GM19025 (cell line): ENCODE measurements around the gene ACTG1.

Experiments
- ATAC-seq: cut with Tn5 transposase; IDR thresholded peaks from one replicate; pipeline ENCODE4 v1.9.1; 2021; ENCODE audit warnings: mild to moderate bottlenecking, low read depth, moderate library complexity; ENCODE audit not compliant: unreplicated experiment

Gene ACTG1

GRCh38 chr17:81518785-81519283 is 6.2 kb upstream of the ACTG1 start:
- no peak for ATAC-seq

GRCh38 chr17:81518113-81518784 is 5.7 kb upstream of the ACTG1 start:
- ATAC-seq: no peak

GRCh38 chr17:81517339-81518112 is 4.9 kb upstream of the ACTG1 start:
- no peak for ATAC-seq

GRCh38 chr17:81517009-81517338 is 4.4 kb upstream of the ACTG1 start:
- ATAC-seq: no peak

DNA sequence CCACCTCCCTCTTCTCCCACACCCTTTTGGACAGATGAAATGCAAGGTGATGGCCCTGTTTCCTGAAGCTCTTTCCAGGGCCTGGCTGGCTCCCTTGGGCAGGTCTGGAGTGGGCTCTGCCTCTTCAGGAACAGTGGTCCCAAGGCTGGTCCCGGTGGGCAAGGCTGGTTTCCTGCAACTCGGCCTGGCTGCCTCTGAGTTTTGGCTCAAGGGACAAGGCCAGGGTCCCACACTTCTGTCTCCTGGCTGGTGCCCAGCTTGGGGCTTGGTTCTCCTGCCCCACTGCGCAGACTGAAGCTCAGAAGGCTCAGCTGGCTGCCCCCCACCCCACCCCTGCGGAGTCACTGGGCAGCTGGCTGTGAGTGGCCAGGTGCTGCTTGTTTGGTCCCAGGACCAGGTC is 3.8 kb upstream of the ACTG1 start:
- no peak for ATAC-seq

- no peak for ATAC-seq
These were observed 3.0 kb upstream of the ACTG1 start for GRCh38 chr17:81515530-81516041.

- ATAC-seq: peak; percentile 13
These were observed 2.3 kb upstream of the ACTG1 start for GRCh38 chr17:81514739-81515529.

DNA sequence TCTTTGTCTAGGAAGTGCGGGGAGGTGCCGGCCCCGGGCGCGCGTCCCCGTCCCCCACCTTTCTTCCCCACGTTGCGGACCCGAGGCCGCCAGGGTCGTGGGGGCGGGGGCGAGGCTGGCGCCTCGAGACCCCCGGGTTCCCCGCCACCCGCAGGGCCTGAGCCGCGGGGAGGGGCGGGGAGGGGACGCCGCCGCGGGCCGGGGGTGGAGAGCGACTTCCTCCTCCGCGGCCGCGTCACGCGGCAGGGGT is 1.8 kb upstream of the ACTG1 start:
- no peak for ATAC-seq

DNA sequence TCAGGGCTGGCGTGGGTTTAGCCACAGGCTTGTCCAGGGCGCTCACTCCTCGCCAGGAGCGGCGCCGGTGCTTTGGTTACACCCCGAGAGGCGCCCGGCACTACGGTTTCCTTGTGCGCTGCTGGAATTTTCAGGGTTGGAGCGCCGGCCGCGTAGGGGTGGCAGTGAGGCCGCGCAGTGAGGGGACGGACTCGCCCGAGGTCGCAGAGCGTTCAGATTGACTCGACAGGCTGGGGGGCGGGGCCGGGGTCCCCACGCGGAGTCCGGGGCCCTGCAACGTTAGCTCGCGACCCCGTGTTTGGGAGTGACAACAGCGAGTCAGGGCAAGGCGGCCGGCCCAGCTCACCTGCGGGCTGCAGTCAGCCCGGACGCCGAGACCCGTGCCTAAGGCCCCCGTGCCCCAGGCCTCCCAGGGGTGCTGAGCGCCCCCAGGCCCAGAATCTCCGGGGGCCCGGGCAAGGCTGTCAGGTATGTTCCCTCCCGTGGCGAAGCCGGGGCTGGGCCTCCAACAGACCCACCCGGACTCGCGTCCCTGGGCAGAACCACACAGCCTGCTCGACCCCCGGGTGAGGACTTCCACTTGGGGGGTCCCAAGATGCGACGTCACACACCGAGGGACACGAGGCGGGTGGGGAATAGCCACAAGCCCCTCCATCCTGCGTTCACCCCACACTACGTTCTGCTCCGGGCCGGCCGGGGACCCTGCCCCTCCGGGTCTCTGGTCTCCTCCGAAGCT is 1.3 kb upstream of the ACTG1 start:
- ATAC-seq: no peak

DNA sequence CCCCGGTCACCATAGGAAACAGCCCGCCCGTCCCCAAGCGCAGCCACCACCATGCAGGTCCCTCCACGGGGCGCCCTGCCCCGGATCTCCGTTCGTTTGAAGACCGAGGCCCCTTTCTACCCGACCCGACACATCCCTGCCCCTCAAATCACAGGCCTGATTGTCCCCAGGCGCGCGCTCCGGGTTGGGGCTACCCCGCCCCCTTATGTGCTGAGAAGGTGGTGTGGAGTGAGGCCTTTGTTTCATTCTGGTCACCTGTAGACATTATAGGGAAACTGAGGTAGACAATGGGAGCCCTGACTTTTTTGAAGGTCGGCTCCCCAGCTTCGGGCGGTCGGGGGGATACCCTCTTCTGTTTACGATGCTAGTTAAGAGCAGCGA is 763 bp upstream of the ACTG1 start:
- no peak for ATAC-seq

DNA sequence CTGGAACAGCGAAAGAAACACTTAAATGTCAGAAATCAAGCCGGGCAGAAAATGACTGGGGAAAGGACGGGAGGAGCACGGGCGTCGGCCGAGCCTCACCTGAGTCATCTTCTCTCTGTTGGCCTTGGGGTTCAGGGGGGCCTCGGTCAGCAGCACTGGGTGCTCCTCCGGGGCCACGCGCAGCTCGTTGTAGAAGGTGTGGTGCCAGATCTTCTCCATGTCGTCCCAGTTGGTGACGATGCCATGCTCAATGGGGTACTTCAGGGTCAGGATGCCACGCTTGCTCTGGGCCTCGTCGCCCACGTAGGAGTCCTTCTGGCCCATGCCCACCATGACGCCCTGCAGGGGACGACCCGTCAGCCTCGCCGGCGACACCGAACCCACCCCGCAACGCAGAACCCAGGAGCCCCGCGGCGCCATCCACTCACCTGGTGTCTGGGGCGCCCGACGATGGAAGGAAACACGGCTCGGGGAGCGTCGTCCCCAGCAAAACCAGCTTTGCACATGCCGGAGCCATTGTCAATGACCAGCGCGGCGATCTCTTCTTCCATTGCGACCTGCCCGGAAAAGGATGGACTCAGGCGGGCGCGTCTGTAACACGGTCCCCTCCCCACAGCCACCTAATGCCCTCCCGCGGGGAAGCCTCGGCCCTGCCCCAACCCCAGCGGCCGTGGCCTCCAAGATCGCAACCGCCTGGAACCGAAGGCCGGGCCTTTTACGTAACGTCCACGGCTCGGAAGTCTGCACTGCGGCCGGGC is 616 bp downstream of the ACTG1 start:
- no peak for ATAC-seq

GRCh38 chr17:81511554-81511803 is 1.1 kb downstream of the ACTG1 start:
- no peak for ATAC-seq

DNA sequence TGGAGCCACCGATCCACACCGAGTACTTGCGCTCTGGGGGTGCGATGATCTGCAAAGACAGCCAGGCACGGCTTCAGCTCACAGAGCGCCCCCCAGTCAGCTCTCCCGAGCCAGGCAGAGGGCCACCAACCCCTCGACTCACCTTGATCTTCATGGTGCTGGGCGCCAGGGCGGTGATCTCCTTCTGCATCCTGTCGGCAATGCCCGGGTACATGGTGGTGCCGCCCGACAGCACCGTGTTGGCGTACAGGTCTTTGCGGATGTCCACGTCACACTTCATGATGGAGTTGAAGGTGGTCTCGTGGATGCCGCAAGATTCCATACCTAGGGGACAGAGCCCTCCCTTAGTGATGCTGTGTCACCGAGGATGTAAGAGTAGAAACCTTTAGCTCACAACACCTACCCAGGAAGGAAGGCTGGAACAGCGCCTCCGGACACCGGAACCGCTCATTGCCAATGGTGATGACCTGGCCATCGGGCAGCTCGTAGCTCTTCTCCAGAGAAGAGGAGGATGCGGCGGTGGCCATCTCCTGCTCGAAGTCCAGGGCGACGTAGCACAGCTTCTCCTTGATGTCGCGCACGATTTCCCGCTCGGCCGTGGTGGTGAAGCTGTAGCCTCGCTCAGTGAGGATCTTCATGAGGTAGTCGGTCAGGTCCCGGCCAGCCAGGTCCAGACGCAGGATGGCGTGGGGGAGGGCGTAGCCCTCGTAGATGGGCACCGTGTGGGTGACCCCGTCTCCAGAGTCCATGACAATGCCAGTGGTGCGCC is 1.6 kb downstream of the ACTG1 start:
- ATAC-seq: no peak

GRCh38 chr17:81509972-81510784 is 2.4 kb downstream of the ACTG1 start:
- no peak for ATAC-seq

- ATAC-seq: no peak
These were observed 3.2 kb downstream of the ACTG1 start for GRCh38 chr17:81509207-81509971.

GRCh38 chr17:81508639-81509206 is 3.9 kb downstream of the ACTG1 start:
- ATAC-seq: no peak

DNA sequence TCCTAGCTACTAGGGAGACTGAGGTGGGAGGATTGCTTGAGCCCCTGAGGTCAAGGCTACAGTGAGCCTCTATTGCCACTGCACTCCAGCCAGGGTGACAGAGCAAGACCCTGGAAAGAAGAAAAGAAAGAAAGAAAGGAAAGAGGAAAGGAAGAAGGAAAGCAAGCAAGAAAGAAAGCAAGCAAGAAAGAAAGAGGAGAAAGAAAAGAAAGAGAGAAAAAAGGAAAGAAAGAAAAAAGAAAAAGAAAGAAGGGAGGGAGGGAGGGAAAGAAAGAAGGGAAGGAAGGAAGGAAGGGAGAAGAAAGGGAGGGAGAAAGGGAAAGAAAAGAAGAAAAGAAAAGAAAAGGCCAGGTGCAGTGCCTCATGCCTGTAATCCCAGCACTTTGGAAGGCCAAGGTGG is 9.0 kb downstream of the ACTG1 start:
- ATAC-seq: no peak
